K562 (cell line): ENCODE results near the gene TNFAIP8L1. TPM values are rescaled to one million over a fixed set of nuclear protein-coding genes. Genes with fewer than 3 reads are reported as not detected.

Source experiments
- ATAC-seq: fragments of 200-7000 bp; cut with Tn5 transposase; 3 replicates; pipeline ENCODE4 v1.9.1; 2020; ENCODE audit warnings: moderate library complexity
- BruUV-seq: library from RNA; stranded (reverse); fragments of 400-500 nt; replicated peaks from 2 replicates; lab custom pipeline; 2021; lab: Mats Ljungman, UMichigan
- CTCF ChIA-PET: fragments of 300-600 bp; formaldehyde crosslinking; extraction: SDS; loops from one replicate; lab custom pipeline; 2021; ENCODE audit warnings: low intra/inter-chr PET ratio; lab: Yijun Ruan, JAX
- POLR2A ChIA-PET: fragments of 300-600, 350-650 bp; sonication (Branson Sonifier 250); formaldehyde crosslinking; extraction: SDS; loops from one replicate; lab custom pipeline; 2021; ENCODE audit warnings: antibody characterized with exemption, inconsistent platforms; lab: Yijun Ruan, JAX
- DNase-seq, 4 experiments: peaks; one replicate each; pipeline versions ENCODE4 v3.0.0 to v3.0.0-alpha.2; 2011 to 2018; ENCODE audit warnings: low spot score in 3 of 4, mixed read lengths in 3 of 4; ENCODE audit errors: extremely low read depth in 1 of 4
- FAIRE-seq: peaks from 2 replicates; lab custom pipeline; 2011; peaks lifted over from hg19 to GRCh38; lab: Jason Lieb, UNC
- H2AFZ ChIP-seq: 2 replicates; pipeline ENCODE4 v1.6.0; 2011; ENCODE audit warnings: low read depth, low read length, control low read depth, inconsistent platforms
- H3K27ac ChIP-seq: fragments of 200-600 bp; 3 replicates; pipeline ENCODE4 v1.8.0; 2011; ENCODE audit warnings: low read depth, mild to moderate bottlenecking, control low read depth, inconsistent platforms, low read length, moderate library complexity, mixed read lengths; ENCODE audit errors: extremely low read depth
- H3K27me3 ChIP-seq, 2 experiments: fragments of 300-600 bp in 1 of 2; 2 replicates in 1 of 2; 3 replicates in 1 of 2; pipeline versions ENCODE4 v1.6.0 to v1.8.0; 2011; ENCODE audit warnings: inconsistent platforms in 2 of 2, low read length in 2 of 2, mild to moderate bottlenecking in 1 of 2, mixed read lengths in 1 of 2, moderate library complexity in 1 of 2; ENCODE audit not compliant: control insufficient read depth in 2 of 2, insufficient read depth in 2 of 2
- H3K36me3 ChIP-seq: fragments of 300-600 bp; 3 replicates; pipeline ENCODE4 v1.8.0; 2011; ENCODE audit warnings: mild to moderate bottlenecking, low read length, inconsistent platforms; ENCODE audit not compliant: control insufficient read depth, insufficient read depth
- H3K4me1 ChIP-seq, 2 experiments: fragments of 200-600 bp in 1 of 2; replicated peaks in 1 of 2; 2 replicates in 1 of 2; 3 replicates in 1 of 2; pipeline versions ENCODE4 v1.5.1 to v1.8.0; 2011; ENCODE audit warnings: inconsistent platforms in 2 of 2, low read length in 2 of 2, mild to moderate bottlenecking in 1 of 2, mixed read lengths in 1 of 2, moderate library complexity in 1 of 2; ENCODE audit not compliant: control insufficient read depth in 2 of 2, insufficient read depth in 2 of 2
- H3K4me2 ChIP-seq: 2 replicates; pipeline ENCODE4 v1.6.1; 2011; ENCODE audit warnings: low read length, control low read depth, inconsistent platforms, mixed read lengths; ENCODE audit not compliant: insufficient read depth
- H3K4me3 ChIP-seq: fragments of 200-600 bp; sonication (generic), shearing (Covaris generic); 2 replicates; pipeline ENCODE4 v1.5.1; 2016; ENCODE audit warnings: control low read depth, inconsistent platforms
- H3K79me2 ChIP-seq: fragments of 200-600 bp; 3 replicates; pipeline ENCODE4 v1.8.0; 2011; ENCODE audit warnings: low read length, inconsistent platforms; ENCODE audit not compliant: control insufficient read depth, insufficient read depth
- H3K9ac ChIP-seq, 2 experiments: 2 replicates each; pipeline versions ENCODE4 v1.6.0 to v1.6.1; 2011; ENCODE audit warnings: low read depth in 2 of 2, low read length in 2 of 2, control low read depth in 1 of 2, inconsistent platforms in 1 of 2, mild to moderate bottlenecking in 1 of 2, mixed read lengths in 1 of 2; ENCODE audit not compliant: insufficient read depth in 1 of 2
- H3K9me1 ChIP-seq: one replicate; pipeline ENCODE4 v1.6.0; 2011; ENCODE audit warnings: inconsistent platforms, mild to moderate bottlenecking, low read length, moderate library complexity; ENCODE audit not compliant: control insufficient read depth, insufficient read depth
- H3K9me3 ChIP-seq: replicated peaks from 2 replicates; pipeline ENCODE4 v1.5.1; 2011; ENCODE audit warnings: low read depth, low read length, inconsistent platforms; ENCODE audit not compliant: control insufficient read depth, insufficient read depth
- H4K20me1 ChIP-seq: replicated peaks from 2 replicates; pipeline ENCODE4 v1.6.1; 2011; ENCODE audit warnings: low read length, inconsistent platforms, mixed read lengths; ENCODE audit not compliant: control insufficient read depth, insufficient read depth
- ARHGAP35 ChIP-seq: fragments of 450-650 bp; IDR thresholded peaks from 2 replicates; pipeline ENCODE4 v1.6.1; 2018; ENCODE audit not compliant: partially characterized antibody
- ARID2 ChIP-seq: fragments of 450-650 bp; IDR thresholded peaks from 2 replicates; pipeline ENCODE4 v1.6.1; 2017; ENCODE audit warnings: antibody characterized with exemption, mild to moderate bottlenecking
- ATF4 ChIP-seq: fragments of 450-650 bp; formaldehyde crosslinking; IDR thresholded peaks from 2 replicates; pipeline ENCODE4 v1.4.0; 2022; ENCODE audit warnings: mild to moderate bottlenecking, moderate library complexity
- CBX5 ChIP-seq: IDR thresholded peaks from 2 replicates; pipeline ENCODE4 v1.6.1; 2014; ENCODE audit warnings: low read depth, borderline replicate concordance
- CHD1 ChIP-seq: fragments of 200-600 bp; sonication (generic); IDR thresholded peaks from one replicate; pipeline ENCODE4 v1.6.1; 2012; ENCODE audit warnings: mild to moderate bottlenecking, moderate library complexity, low read length, inconsistent platforms
- KAT2B ChIP-seq: IDR thresholded peaks from one replicate; pipeline ENCODE4 v1.6.1; 2012; ENCODE audit warnings: low read depth, mild to moderate bottlenecking, control low read depth, inconsistent platforms, low read length, moderate library complexity
- L3MBTL2 ChIP-seq: fragments of 450-650 bp; IDR thresholded peaks from 2 replicates; pipeline ENCODE4 v1.6.1; 2016; ENCODE audit warnings: mild to moderate bottlenecking, moderate library complexity
- MTA1 ChIP-seq: fragments of 450-650 bp; IDR thresholded peaks from 2 replicates; pipeline ENCODE4 v1.6.1; 2017; ENCODE audit warnings: borderline replicate concordance
- POLR3A ChIP-seq: IDR thresholded peaks from 2 replicates; pipeline ENCODE4 v1.6.1; 2011; ENCODE audit warnings: borderline replicate concordance, mild to moderate bottlenecking, moderate library complexity; ENCODE audit not compliant: insufficient read length, insufficient read depth; ENCODE audit errors: extremely low read depth
- RBM25 ChIP-seq: fragments of 200-400 bp; formaldehyde crosslinking; IDR thresholded peaks from 2 replicates; pipeline ENCODE4 v1.6.1; 2018; ENCODE audit warnings: low read length, low read depth, moderate library complexity; ENCODE audit not compliant: severe bottlenecking
- RNF219 ChIP-seq: fragments of 250-450 bp; sonication (Bioruptor Pico); IDR thresholded peaks from 2 replicates; pipeline ENCODE4 v1.5.0; 2022; ENCODE audit warnings: mild to moderate bottlenecking
- TARDBP ChIP-seq: fragments of 450-650 bp; IDR thresholded peaks from 2 replicates; pipeline ENCODE4 v1.6.1; 2016
- ZBTB7A ChIP-seq: IDR thresholded peaks from 2 replicates; pipeline ENCODE4 v1.6.1; 2011; ENCODE audit warnings: low read depth, mild to moderate bottlenecking, low read length, moderate library complexity, borderline replicate concordance; ENCODE audit not compliant: control insufficient read depth
- ZNF436 ChIP-seq: fragments of 250-450, 450-650 bp; sonication (Bioruptor Pico); formaldehyde crosslinking; IDR thresholded peaks from 2 replicates; pipeline ENCODE4 v1.7.0; 2020; ENCODE audit warnings: mild to moderate bottlenecking
- WGBS: fragments of 100-300 bp; shearing (Covaris generic); methylation state at CpG from one replicate; pipeline ENCODE4 v1.1.6; 2016; ENCODE audit warnings: low coverage, mixed read lengths; ENCODE audit not compliant: insufficient coverage; ENCODE audit errors: missing lambda C conversion rate; 5-methylcytosine and 5-hydroxymethylcytosine counted together
- in situ Hi-C: fragments of 300-500 bp; cut with MboI; formaldehyde crosslinking; loops from 4 replicates; pipeline ENCODE4 v1.15.0; 2018; ENCODE audit warnings: inconsistent platforms, mixed read lengths
- intact Hi-C: fragments of 100-400 bp; cut with micrococcal nuclease; formaldehyde crosslinking; loops from 2 replicates; pipeline ENCODE4 v1.14.2; 2022
- polyA plus RNA-seq, 8 experiments: library from polyadenylated mRNA; depleted of rRNA in 4 of 8; stranded (reverse) in 5 of 8; unstranded in 3 of 8; fragments of >200 nt; fragmentation: Nextera tagmentation in 2 of 8; fragmentation: Illumina TruSeq in 1 of 8; extraction: Ambion mirVana in 2 of 8; extraction: Trizol in 1 of 8; gene quantifications; 2 replicates each; pipeline versions ENCODE4 v1.2.1 to v1.2.3, GENCODE V29; 2011 to 2014; ENCODE audit warnings: inconsistent platforms in 1 of 8, missing spikeins in 1 of 8
- total RNA-seq, 7 experiments: library from RNA; depleted of rRNA in 6 of 7; stranded (reverse); fragments of >200 nt in 6 of 7; fragmentation: Illumina TruSeq in 2 of 7; extraction: Trizol in 2 of 7; gene quantifications; 2 replicates each; pipeline versions ENCODE4 v1.2.1 to v1.2.3, GENCODE V29; 2011 to 2021; ENCODE audit warnings: low replicate concordance in 1 of 7
- TF ChIP-seq, protein P1 (sequence below): sonication (generic); formaldehyde crosslinking; IDR thresholded peaks from 2 replicates; pipeline ENCODE4 v1.8.1; 2023; ENCODE audit warnings: mild to moderate bottlenecking, missing genetic modification reagents

Gene TNFAIP8L1
- total and polyA plus RNA-seq, 9 of the 15 experiments (the other 6 are each of a cell fraction or from before 2014, with no cell fraction given): 0.69 to 9.3 (median 4.9) TPM

- H3K9me3 ChIP-seq: no peaks in the 10 kb centered on the region
- H3K27ac ChIP-seq: no peak overlapping the region
- ATAC-seq (no peak), DNase-seq (no peak), FAIRE-seq (no peak)
- no peaks in the 10 kb centered on the region for H3K9me1 ChIP-seq
- WGBS: 28% methylated on average over 17 of the region's 17 CpGs
- ChIA-PET CTCF (no interaction called here), POLR2A (interaction anchor here (0.5 to 2.1 kb wide), 2 partner anchors 10 to 82 kb away, joined by 4 to 6 read pairs; no protein-coding TSS in a partner anchor)
- in situ Hi-C loops: no loop called here
- H3K4me1 ChIP-seq: peaks cover 7 to 13% of the 10 kb centered on the region in 2 experiments; a peak in 4 of 5 replicates
- H3K9ac ChIP-seq: peak overlapping the region in 1 of 2 experiments; percentile 68; a peak in 1 of 4 replicates
- no peaks in the 10 kb centered on the region; a peak in 1 of 5 replicates for H3K27me3 ChIP-seq
- H3K79me2 ChIP-seq: no peaks in the 10 kb centered on the region
- no TSS peak for BruUV-seq
- intact Hi-C loops: no loop called here
- H3K4me2 ChIP-seq: no peak overlapping the region
- H3K4me3 ChIP-seq: no peak overlapping the region
- H2AFZ ChIP-seq: no peak overlapping the region
- no peaks in the 10 kb centered on the region for H3K36me3 ChIP-seq
- no peaks in the 10 kb centered on the region for H4K20me1 ChIP-seq
- TF ChIP-seq RNF219 (CRISPR knock-in tag): no peak
- peak; percentile 74 for TF ChIP-seq RBM25
- TF ChIP-seq MTA1: no peak
- no peak for TF ChIP-seq L3MBTL2
- no peak for TF ChIP-seq ARID2
- no peak for TF ChIP-seq ARHGAP35
- TF ChIP-seq TARDBP: no peak
- no peak for TF ChIP-seq KAT2B
- no peak for TF ChIP-seq ZNF436 (CRISPR knock-in tag)
- no peak for TF ChIP-seq ATF4 (CRISPR knock-in tag)
- TF ChIP-seq POLR3A: no peak
- peak; percentile 6; the same call in 1 of the 2 replicates for TF ChIP-seq ZBTB7A
- TF ChIP-seq CBX5: no peak
- no peak for TF ChIP-seq CHD1
- TF ChIP-seq, protein P1, sequence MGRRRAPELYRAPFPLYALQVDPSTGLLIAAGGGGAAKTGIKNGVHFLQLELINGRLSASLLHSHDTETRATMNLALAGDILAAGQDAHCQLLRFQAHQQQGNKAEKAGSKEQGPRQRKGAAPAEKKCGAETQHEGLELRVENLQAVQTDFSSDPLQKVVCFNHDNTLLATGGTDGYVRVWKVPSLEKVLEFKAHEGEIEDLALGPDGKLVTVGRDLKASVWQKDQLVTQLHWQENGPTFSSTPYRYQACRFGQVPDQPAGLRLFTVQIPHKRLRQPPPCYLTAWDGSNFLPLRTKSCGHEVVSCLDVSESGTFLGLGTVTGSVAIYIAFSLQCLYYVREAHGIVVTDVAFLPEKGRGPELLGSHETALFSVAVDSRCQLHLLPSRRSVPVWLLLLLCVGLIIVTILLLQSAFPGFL (CRISPR knock-in tag): no peak
These were observed 19.5 kb upstream of the TNFAIP8L1 start for GRCh38 chr19:4619668-4620294.
